Stimulated activated CD4-positive, alpha-beta T cell treated with anti-CD3 and anti-CD28 coated beads, Interleukin-1b, Interleukin-23, amount 100 ng/mL, for 4 hours (primary cell): ENCODE results near the gene ABCA7.

Experiments used
- DNase-seq, 2 donors: peaks; one replicate each; pipeline ENCODE4 v3.0.0-alpha.2; 2020; ENCODE audit warnings: low read depth in 2 of 2

ABCA7 gene

GRCh38 chr19:1055886-1056620 is 16.1 kb downstream of the ABCA7 start:
- DNase-seq: no peak

GRCh38 chr19:1057176-1057855 is 17.4 kb downstream of the ABCA7 start:
- DNase-seq: no peak

- no peak for DNase-seq
Measured at GRCh38 chr19:1058112-1058511, 18.2 kb downstream of the ABCA7 start.

- no peak for DNase-seq
Measured at GRCh38 chr19:1060689-1061088, 20.8 kb downstream of the ABCA7 start.

GRCh38 chr19:1061987-1062386 is 22.1 kb downstream of the ABCA7 start:
- DNase-seq: no peak

GRCh38 chr19:1062387-1063029 is 22.6 kb downstream of the ABCA7 start:
- DNase-seq: no peak

- DNase-seq: no peak
Measured at GRCh38 chr19:1063030-1063908, 23.4 kb downstream of the ABCA7 start.

- no peak for DNase-seq
Measured at GRCh38 chr19:1063909-1064660, 24.2 kb downstream of the ABCA7 start.

GRCh38 chr19:1064661-1065605 is 25.0 kb downstream of the ABCA7 start:
- DNase-seq: peak; percentile 61 to 71

- no peak for DNase-seq
Measured at GRCh38 chr19:1065606-1066109, 25.8 kb downstream of the ABCA7 start.

- DNase-seq: no peak
Measured at GRCh38 chr19:1066251-1066747, 26.4 kb downstream of the ABCA7 start.

GRCh38 chr19:1066748-1067340 is 26.9 kb downstream of the ABCA7 start, which contains the start of gene ARHGAP45:
Gene ARHGAP45, plus strand, starts transcription at chr19:1067167. Its CDS starts 239 bp downstream, at chr19:1067406.
- peak; percentile 73 to 82 for DNase-seq

- peak in 1 of 2 donors; percentile 57 for DNase-seq
Measured at GRCh38 chr19:1067341-1067957, 27.5 kb downstream of the ABCA7 start.

GRCh38 chr19:1068009-1069001 is 28.4 kb downstream of the ABCA7 start:
- DNase-seq: no peak

- no peak for DNase-seq
Measured at GRCh38 chr19:1069009-1069779, 29.3 kb downstream of the ABCA7 start.

- no peak for DNase-seq
Measured at GRCh38 chr19:1070576-1070930, 30.6 kb downstream of the ABCA7 start.
